ENCODE measurements around the gene CCNB2.
A peak's percentile ranks its signal among the peaks of the same experiment; 100 is the strongest.
"Not testable (repeated sequence)": the region's sequence is repeated elsewhere in the genome, so short reads cannot be mapped to it uniquely, and the experiment has no call there.

The CCNB2 gene

GRCh38 chr15:59157840-59158700 lies 53.1 kb downstream of the CCNB2 start:
- TF ChIP-seq CTCF (conservative IDR thresholded peaks at IDR 0.05; ENCODE audit: low read depth), result no peak
- H3K27ac ChIP-seq, result no peak overlapping the region
- ChIA-PET POLR2A (ENCODE audit: low non-redundant PET) (no interaction called here), CTCF (interaction anchor here (0.6 kb wide), 1 partner anchor 371 kb away, joined by 3 read pairs; no protein-coding TSS in a partner anchor)
- DNase-seq (ENCODE audit: low spot score), result no peak

- DNase-seq (ENCODE audit: low spot score), result no peak
- POLR2A ChIA-PET (ENCODE audit: low non-redundant PET), result no interaction called here
- no peak for TF ChIP-seq CTCF (conservative IDR thresholded peaks at IDR 0.05; ENCODE audit: low read depth)
- no peak overlapping the region for H3K27ac ChIP-seq
- CTCF ChIA-PET, result no interaction called here
Measured at GRCh38 chr15:59158701-59159034, 53.7 kb downstream of the CCNB2 start.

- POLR2A ChIA-PET (ENCODE audit: low non-redundant PET), result no interaction called here
- no peak for TF ChIP-seq CTCF (conservative IDR thresholded peaks at IDR 0.05; ENCODE audit: low read depth)
- CTCF ChIA-PET, result no interaction called here
- DNase-seq (ENCODE audit: low spot score), result no peak
- H3K27ac ChIP-seq, result peak overlapping the region; percentile 4; the same call in 1 of the 2 replicates
Measured at GRCh38 chr15:59159210-59159609, 54.3 kb downstream of the CCNB2 start.

GRCh38 chr15:59160880-59161593 lies 56.1 kb downstream of the CCNB2 start:
- no peak for DNase-seq (ENCODE audit: low spot score)
- POLR2A ChIA-PET (ENCODE audit: low non-redundant PET), result no interaction called here
- no peak; the same call in 1 of the 2 replicates for TF ChIP-seq CTCF (conservative IDR thresholded peaks at IDR 0.05; ENCODE audit: low read depth)
- peak overlapping the region; percentile 3; the same call in 1 of the 2 replicates for H3K27ac ChIP-seq
- CTCF ChIA-PET, result interaction anchor here (0.6 to 0.7 kb wide), 2 partner anchors 9 to 17 kb away, joined by 3 to 5 read pairs; no protein-coding TSS in a partner anchor

- CTCF ChIA-PET, result interaction anchor here (0.8 kb wide), 1 partner anchor 331 kb away, joined by 4 read pairs; no protein-coding TSS in a partner anchor
- H3K27ac ChIP-seq; DNase-seq (ENCODE audit: low spot score); POLR2A ChIA-PET (ENCODE audit: low non-redundant PET): not testable (repeated sequence)
Measured at GRCh38 chr15:59162080-59162479, 57.1 kb downstream of the CCNB2 start.

GRCh38 chr15:59165726-59166125 lies 60.8 kb downstream of the CCNB2 start:
- peak; percentile 73 for DNase-seq (ENCODE audit: low spot score)
- H3K27ac ChIP-seq, result peak overlapping the region; percentile 6; the same call in 1 of the 2 replicates
- no peak for TF ChIP-seq CTCF (conservative IDR thresholded peaks at IDR 0.05; ENCODE audit: low read depth)
- POLR2A ChIA-PET (ENCODE audit: low non-redundant PET), result no interaction called here
- CTCF ChIA-PET, result interaction anchor here (0.5 to 0.6 kb wide), 4 partner anchors 48 to 200 kb away, joined by 4 read pairs; no protein-coding TSS in a partner anchor

Data from RWPE1 (cell line).